Upper lobe of left lung (tissue), 6 donors: ENCODE measurements around the gene PBX4. TPM values are rescaled to one million over a fixed set of nuclear protein-coding genes. Genes with fewer than 3 reads are reported as not detected.

Experiments used
- ATAC-seq, 2 donors: fragments of 200-7000 bp; cut with Tn5 transposase; one replicate each; pipeline ENCODE4 v1.9.1; 2022; ENCODE audit warnings: mild to moderate bottlenecking in 2 of 2, moderate library complexity in 2 of 2; ENCODE audit not compliant: low FRiP score in 2 of 2
- DNase-seq, 2 donors: peaks; one replicate each; pipeline ENCODE4 v3.0.0-alpha.2; 2019 to 2020
- H3K27ac ChIP-seq, 4 donors: fragments of 200-600 bp; sonication (generic); one replicate each; pipeline ENCODE4 v1.5.1; 2016 to 2019
- H3K27me3 ChIP-seq, 4 donors: fragments of 200-600 bp; sonication (generic); one replicate each; pipeline ENCODE4 v1.5.1; 2017 to 2019
- H3K36me3 ChIP-seq, 4 donors: fragments of 200-600 bp; sonication (generic); one replicate each; pipeline ENCODE4 v1.5.1; 2016 to 2019
- H3K4me1 ChIP-seq, 4 donors: fragments of 200-600 bp; sonication (generic); one replicate each; pipeline ENCODE4 v1.5.1; 2018 to 2019
- H3K4me3 ChIP-seq, 4 donors: fragments of 200-600 bp; sonication (generic); one replicate each; pipeline ENCODE4 v1.5.1; 2017 to 2019; ENCODE audit warnings: mild to moderate bottlenecking in 2 of 4, moderate library complexity in 1 of 4
- H3K9me3 ChIP-seq, 4 donors: fragments of 200-600 bp; sonication (generic); one replicate each; pipeline ENCODE4 v1.5.1; 2018 to 2019
- CTCF ChIP-seq, 6 experiments: fragments of 450-650 bp in 4 of 6; fragments of 200-600 bp in 2 of 6; sonication (generic) in 2 of 6; IDR thresholded peaks; one replicate each; pipeline ENCODE4 v1.5.1; 2016 to 2019; ENCODE audit warnings: antibody characterized with exemption in 6 of 6
- EP300 ChIP-seq, 4 donors: sonication (generic); formaldehyde crosslinking; IDR thresholded peaks; one replicate each; pipeline ENCODE4 v1.5.1; 2017; ENCODE audit warnings: antibody characterized with exemption in 4 of 4, control low read depth in 2 of 4
- POLR2A ChIP-seq, 4 donors: fragments of 450-650 bp; IDR thresholded peaks; one replicate each; pipeline ENCODE4 v1.5.1; 2016 to 2017; ENCODE audit warnings: antibody characterized with exemption in 4 of 4, mild to moderate bottlenecking in 2 of 4
- POLR2AphosphoS5 ChIP-seq, 2 donors: sonication (generic); formaldehyde crosslinking; IDR thresholded peaks; one replicate each; pipeline ENCODE4 v1.5.1; 2017; ENCODE audit warnings: antibody characterized with exemption in 2 of 2
- WGBS, 2 donors: methylation state at CpG; one replicate each; pipeline ENCODE4 v1.1.5; 2017 to 2018; 5-methylcytosine and 5-hydroxymethylcytosine counted together
- total RNA-seq, 6 donors: library from RNA; depleted of rRNA in 4 of 6; stranded (reverse); fragments of >200 nt in 4 of 6; gene quantifications; one replicate each; pipeline versions ENCODE4 v1.1.0 to v1.2.1, GENCODE V29; 2016 to 2021
- donor health status: DM: no; HTN: no; CAD: no; lungs with moderate emphysema.
- donor health status: DM: no; HTN: yes; CAD: no; lungs with severe emphysema.

PBX4 gene
- total RNA-seq, 6 donors from 2014 or later = 2.0 to 30.4 (median 5.8) TPM

- Histone ChIP-seq H3K4me1 (peaks cover 19 to 40% (median 30%) of the 10 kb centered on the region in 4 donors), H3K9me3 (no peaks in the 10 kb centered on the region), H3K36me3 (no peaks in the 10 kb centered on the region), H3K4me3 (peak overlapping the region in 3 of 4 donors; percentile 12 to 34 (median 24)), H3K27me3 (peaks cover 3 to 48% (median 31%) of the 10 kb centered on the region in 4 donors), H3K27ac (no peak overlapping the region)
- ATAC-seq (peak in 1 of 2 donors; percentile 46), DNase-seq (peak; percentile 73 to 94)
- 14 to 31% methylated on average over 19 to 22 of the region's 74 CpGs for WGBS, 2 donors
- TF ChIP-seq POLR2AphosphoS5 (IDR thresholded peaks at IDR 0.05) = no peak
- TF ChIP-seq CTCF (IDR thresholded peaks at IDR 0.05) = no peak
- TF ChIP-seq POLR2A (IDR thresholded peaks at IDR 0.05) = no peak
- no peak for TF ChIP-seq EP300 (IDR thresholded peaks at IDR 0.05)
These were observed 78.3 kb downstream of the PBX4 start for GRCh38 chr19:19540064-19540714.

GRCh38 chr19:19539698-19540063, 78.8 kb downstream of the PBX4 start:
- TF ChIP-seq POLR2AphosphoS5 (IDR thresholded peaks at IDR 0.05) (no peak), EP300 (IDR thresholded peaks at IDR 0.05) (no peak), CTCF (IDR thresholded peaks at IDR 0.05) (no peak), POLR2A (IDR thresholded peaks at IDR 0.05) (no peak)
- H3K27ac ChIP-seq = no peak overlapping the region
- H3K27me3 ChIP-seq = peaks cover 3 to 48% (median 31%) of the 10 kb centered on the region in 4 donors
- WGBS, 2 donors = 26 to 49% methylated on average over 11 to 19 of the region's 19 CpGs
- ATAC-seq (no peak), DNase-seq (no peak)
- no peak overlapping the region for H3K4me3 ChIP-seq
- H3K4me1 ChIP-seq = peaks cover 19 to 40% (median 30%) of the 10 kb centered on the region in 4 donors
- H3K9me3 ChIP-seq = no peaks in the 10 kb centered on the region
- no peaks in the 10 kb centered on the region for H3K36me3 ChIP-seq

- no peaks in the 10 kb centered on the region for H3K9me3 ChIP-seq
- H3K27ac ChIP-seq = no peak overlapping the region
- no peak overlapping the region for H3K4me3 ChIP-seq
- DNase-seq (no peak), ATAC-seq (peak in 1 of 2 donors; percentile 14)
- WGBS, 2 donors = 29 to 33% methylated on average over 3 to 7 of the region's 7 CpGs
- H3K27me3 ChIP-seq = peaks cover 3 to 48% (median 31%) of the 10 kb centered on the region in 4 donors
- TF ChIP-seq CTCF (IDR thresholded peaks at IDR 0.05) = no peak
- TF ChIP-seq POLR2AphosphoS5 (IDR thresholded peaks at IDR 0.05) = no peak
- no peak for TF ChIP-seq EP300 (IDR thresholded peaks at IDR 0.05)
- TF ChIP-seq POLR2A (IDR thresholded peaks at IDR 0.05) = no peak
- H3K36me3 ChIP-seq = no peaks in the 10 kb centered on the region
- peaks cover 19 to 40% (median 30%) of the 10 kb centered on the region in 4 donors for H3K4me1 ChIP-seq
These were observed 79.7 kb downstream of the PBX4 start for GRCh38 chr19:19538785-19539166.

- ATAC-seq = peak in 1 of 2 donors; percentile 51
- peak in 1 of 2 donors; percentile 93 for DNase-seq
These were observed 80.3 kb downstream of the PBX4 start, which contains the start of gene CILP2 for GRCh38 chr19:19538061-19538784. Gene CILP2 (plus strand): TSS chr19:19538265. CDS start chr19:19538350, 85 bp downstream.

More at GRCh38 chr19:19538061-19538784, 80.3 kb downstream of the PBX4 start, which contains the start of gene CILP2:
- Histone ChIP-seq H3K9me3 (no peaks in the 10 kb centered on the region), H3K36me3 (no peaks in the 10 kb centered on the region), H3K4me1 (peaks cover 19 to 40% (median 30%) of the 10 kb centered on the region in 4 donors), H3K4me3 (peak within 1 kb of the TSS in 3 of 4 donors; percentile 21 to 35 (median 34)), H3K27ac (no peak within 1 kb of the TSS), H3K27me3 (peaks cover 3 to 48% (median 31%) of the 10 kb centered on the region in 4 donors)
- TF ChIP-seq POLR2AphosphoS5 (IDR thresholded peaks at IDR 0.05) = no peak
- TF ChIP-seq CTCF (IDR thresholded peaks at IDR 0.05) = peak in 2 of 6 experiments; percentile 15 to 16
- WGBS, 2 donors = 8 to 20% methylated on average over 1 to 19 of the region's 56 CpGs
